Right forelimb (tissue), 1 donor: ENCODE data around the gene PUSL1.
"Not testable (repeated sequence)": the region's sequence is repeated elsewhere in the genome, so short reads cannot be mapped to it uniquely, and the experiment has no call there.

Experiments
- DNase-seq: peaks from one replicate; pipeline ENCODE4 v3.0.0-alpha.2; 2018

Gene PUSL1

DNA sequence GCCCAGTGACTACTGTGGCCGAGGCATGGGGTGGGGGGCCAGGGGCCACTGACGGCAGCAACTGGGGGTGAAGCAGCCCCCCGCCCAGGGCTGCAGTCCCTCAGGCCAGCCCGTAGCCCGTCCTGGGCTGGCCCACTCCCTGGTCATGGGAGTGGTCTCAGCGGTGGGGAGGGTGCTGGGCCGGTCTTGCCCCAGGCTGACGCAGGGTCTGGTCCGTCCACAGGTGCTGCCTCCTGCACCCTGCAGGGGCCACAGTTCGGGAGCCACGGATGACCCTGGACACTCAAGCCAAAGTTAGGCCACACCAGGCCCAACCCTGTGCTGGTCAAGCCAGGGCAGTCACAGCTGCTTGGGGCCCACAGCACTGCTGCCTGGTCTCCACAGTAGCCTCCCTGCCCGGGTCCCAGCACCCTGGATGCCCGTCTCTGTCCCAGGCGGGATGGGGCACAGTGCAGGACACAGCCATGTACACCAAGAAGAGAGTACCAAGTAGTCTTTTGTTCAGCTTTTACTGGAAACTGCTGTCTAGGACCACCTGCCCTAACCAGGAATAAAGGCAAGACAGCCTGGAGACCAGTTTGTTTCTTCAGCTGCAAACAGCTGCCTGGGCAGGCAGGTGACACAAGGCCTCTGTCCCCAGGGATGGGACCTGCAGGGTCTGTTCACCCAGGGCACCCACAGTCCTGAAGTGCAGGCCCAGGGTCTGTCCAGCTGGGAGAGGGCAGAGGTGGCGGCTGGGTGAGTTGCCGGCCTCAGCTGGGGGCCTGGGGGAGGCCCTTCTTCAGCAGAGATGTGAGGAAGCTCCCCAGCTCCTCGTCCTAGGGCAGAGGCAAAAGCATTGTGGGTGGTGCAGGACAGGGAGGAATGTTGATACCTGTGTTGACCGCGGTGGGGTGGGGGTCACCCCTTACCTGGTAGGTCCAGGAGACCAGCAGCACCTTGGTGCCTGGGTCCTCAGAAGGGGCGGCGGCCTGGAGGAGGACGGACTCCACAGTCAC is 3.0 kb downstream of the PUSL1 start:
- no peak for DNase-seq

DNA sequence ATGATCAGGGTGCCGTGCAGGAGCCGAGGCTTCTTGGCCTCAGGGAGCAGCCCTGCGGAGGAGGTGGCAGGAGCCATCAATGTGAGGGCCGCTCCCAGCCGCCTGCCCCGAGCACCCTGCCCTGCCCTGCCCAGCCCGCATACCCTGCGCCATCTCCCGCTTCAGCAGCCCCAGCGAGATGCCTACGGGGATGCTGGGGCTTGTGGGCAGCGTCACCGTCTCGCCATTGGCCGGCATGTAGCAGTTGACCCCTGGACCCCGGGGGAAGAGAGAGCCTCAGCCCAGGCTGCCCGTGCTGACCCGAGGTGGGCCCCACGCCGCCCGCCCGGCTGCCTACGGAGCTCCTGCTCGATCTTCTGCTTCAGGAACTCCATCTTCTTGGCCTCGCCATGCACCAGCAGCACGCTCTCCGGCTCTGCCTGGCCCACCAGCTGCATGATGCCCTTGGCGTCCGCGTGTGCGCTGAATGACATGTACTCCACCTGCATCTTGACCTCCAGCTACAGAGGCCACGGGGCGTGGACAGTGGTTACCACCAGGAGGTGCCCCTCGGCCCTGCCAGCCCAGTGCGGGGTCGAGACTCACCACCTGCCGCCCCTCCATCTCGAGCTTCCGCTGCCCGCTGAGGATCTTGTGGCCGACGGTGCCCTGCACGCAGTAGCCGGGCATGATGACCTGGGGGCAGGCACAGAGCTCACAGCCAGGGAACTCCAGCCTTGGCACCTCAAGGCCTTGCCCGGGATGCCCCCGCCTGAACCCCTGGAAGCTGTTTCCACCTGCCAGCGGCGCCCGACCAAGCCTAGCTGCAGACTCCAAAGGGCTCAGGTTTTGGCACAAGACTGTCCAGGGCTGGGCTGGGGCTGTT is 4.3 kb downstream of the PUSL1 start:
- no peak for DNase-seq

DNA sequence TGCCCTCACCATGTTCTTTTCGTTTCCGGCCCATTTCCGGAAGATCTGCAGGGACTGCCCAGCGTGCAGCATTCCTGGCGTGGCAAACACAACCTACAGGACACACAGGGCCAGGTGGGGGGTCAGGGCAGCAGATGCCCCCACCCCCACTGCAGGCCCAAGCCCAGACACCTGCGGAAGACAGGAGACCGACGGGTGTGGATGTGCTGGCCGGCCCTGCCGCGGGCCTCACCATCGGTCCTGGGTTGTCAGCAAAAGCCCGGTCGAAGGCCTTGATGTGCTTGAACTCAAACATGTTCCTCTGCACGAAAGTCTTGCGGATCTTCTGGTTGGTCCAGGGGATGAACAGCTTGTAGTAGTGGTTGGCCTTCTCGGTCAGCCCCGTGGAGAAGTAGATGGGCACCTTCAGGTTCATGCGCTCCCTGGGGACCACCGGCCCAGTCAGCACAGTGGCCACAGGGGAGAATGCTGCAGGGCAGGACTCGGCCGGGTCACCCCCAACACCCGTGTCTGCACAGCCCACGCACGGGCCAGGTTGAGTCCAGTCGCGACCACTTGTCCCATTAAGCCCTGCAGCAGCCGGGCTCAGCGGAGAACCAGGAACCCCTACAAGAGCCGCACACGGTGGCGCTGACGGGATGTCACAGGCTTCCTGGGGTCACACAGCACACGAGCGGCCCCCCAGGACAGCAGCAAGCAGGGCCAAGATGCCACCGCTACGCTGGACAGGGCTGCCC is 5.3 kb downstream of the PUSL1 start:
- no peak for DNase-seq

- DNase-seq, result no peak
Observed at GRCh38 chr1:1314237-1314586, 5.8 kb downstream of the PUSL1 start.

- no peak for DNase-seq
Observed at GRCh38 chr1:1314678-1315335, 6.4 kb downstream of the PUSL1 start.

DNA sequence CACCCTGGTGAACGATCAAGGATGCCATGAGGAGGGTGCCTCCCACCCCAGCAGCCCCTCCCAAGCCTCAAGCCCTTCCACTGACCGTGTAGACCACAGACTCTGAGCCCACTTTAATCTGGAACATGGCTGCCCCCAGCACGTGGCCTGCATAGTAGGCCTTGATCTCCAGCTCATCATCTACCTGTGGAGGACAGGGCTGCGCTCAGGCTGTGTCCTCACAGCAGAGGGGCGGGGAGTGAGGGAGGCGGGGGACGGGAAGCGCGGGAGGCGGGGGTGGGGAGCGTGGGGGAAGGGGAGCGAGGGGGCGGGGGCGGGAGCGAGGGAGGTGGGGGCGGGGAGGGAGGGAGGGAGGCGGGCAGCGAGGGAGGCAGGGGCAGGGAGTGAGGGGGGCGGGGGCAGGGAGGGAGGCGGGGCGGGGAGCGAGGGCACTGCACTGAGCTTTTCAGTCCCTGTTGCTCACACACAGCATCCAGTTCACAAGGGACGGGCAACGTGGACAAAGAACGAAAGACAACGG is 7.1 kb downstream of the PUSL1 start:
- no peak for DNase-seq

DNA sequence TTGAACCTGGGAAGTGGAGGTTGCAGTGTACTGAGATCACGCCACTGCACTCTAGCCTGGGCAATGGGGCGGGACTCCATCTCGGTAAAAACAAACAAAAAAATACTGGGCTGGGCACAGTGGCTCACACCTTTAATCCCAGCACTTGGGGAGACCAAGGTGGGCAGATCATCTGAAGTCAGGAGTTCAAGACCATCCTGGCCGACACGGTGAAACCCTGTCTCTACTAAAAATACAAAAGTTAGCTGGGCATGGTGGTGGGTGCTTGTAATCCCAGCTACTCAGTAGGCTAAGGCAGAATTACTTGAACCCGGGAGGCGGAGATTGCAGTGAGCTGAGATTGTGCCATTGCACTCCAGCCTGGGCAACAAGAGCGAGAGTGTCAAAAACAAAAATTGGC is 7.8 kb downstream of the PUSL1 start:
- not testable (repeated sequence) for DNase-seq

DNA sequence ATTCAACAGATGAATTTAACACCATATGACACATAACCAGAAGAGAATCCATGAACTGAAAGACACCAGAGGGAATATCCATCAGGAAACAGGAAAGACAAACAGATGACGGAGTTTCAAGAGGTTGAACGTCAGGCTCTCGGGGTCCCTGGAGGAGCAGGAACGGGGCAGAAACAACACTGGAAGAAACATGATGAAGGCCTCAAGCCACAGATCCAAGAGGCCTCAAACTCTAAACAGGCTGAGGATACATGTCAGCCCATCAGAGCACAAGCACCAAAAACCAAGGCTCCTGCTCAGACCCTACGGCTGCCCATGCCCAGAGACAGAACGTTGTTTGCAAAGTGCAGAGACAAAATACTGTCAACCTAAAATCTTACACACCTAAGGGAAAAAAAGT is 9.0 kb downstream of the PUSL1 start:
- no peak for DNase-seq

DNA sequence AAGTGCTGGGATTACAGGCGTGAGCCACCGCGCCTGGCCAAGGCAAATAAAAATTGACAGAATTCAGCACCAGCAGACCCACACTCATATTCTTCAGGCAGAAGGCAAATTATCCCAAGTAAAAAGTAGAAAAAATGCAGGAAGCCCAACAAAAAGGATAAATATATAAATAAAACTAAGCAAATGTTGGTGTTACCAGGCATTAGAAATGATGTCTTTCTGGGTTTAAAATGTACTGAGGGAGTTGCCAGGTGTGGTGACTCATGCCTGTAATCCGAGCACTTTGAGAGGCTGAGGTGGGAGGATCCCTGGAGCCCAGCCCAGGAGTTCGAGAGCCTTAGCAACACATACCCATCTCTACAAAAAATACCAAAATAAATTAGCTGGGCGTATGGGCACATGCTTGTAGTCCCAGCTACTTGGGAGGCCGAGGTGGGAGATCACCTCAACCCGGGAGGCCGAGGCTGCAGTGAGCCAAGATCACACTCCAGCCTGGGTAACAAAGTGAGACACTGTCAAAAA is 9.8 kb downstream of the PUSL1 start:
- peak; percentile 78 for DNase-seq

DNA sequence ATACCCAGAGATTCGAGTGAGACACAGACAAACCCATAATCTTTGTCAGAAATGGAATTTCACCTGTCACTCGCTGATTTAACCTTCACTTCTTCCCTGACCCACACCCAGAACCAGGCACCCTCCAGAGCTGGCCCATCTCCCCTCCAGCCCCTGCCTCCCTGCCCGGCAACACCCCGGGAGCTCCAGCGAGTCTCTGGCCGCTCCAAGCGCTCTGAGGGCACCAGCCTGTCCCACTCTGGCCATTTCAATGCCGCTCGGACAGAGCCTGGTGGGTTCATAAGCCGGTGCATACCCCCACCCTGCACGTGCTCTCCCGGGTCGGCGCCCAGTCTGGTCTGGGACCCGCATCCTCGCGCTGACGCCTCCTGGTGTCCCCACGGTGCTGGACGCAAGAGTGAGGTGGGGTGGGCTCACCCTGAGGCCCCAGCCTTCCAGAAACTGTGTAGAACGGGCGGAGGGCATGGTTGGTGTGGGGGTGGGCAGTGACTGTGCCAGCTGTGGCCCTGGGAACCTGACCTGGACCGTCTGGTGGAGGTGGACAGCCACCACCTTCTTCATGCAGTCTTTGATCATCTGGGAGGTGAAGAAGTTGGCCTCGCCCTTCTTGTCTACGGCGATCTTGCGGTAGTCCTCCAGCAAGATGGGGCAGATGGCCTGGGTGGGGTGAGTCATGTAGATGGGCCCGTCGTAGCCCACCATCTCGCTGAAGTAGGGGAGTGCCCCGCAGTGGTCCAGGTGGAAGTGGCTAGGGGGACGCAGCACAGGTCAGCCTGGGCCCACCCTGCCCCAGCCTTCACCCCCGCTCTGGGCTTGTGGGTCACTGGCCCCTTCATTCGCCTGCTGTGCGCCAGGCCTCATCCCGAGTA is 10.6 kb downstream of the PUSL1 start:
- DNase-seq, result no peak

- DNase-seq, result no peak
Observed at GRCh38 chr1:1319646-1319941, 11.2 kb downstream of the PUSL1 start.

DNA sequence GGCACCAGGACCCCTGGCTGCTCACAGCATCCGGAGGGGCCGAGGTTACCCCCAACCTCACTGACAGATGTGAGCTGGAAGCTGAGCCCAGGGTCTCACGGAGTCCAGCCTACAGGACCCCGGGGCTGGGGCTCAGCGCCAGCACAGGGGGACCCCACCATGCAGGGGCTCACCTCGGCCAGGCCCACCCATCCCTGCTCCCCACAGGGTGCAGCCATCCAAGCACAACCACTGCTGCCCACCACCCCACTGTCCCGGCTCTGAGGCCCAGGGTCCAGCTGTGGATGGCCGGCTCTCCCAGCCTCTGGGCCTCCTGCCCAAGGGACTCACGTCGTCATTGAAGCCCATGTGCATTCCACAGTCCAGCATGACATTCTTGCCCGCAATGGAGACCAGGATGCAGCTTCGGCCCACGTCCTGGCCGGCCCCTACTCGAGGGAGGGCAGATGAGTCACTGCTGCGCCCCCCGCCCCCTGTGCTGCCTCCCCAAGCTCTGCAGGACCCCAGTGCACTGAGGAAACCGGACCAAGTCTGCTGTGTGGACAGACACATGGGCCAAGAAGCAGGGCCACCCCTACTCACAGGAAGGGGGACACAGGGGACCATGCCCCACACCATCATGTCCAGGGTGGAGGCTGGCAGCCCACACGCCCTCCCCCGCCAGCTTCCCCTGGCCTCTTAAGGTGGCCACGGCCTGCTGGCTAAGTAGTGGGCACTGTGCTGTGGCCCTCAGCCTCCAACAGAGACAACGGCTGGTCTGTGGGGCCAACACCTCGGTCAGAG is 12.5 kb downstream of the PUSL1 start:
- DNase-seq, result no peak

DNA sequence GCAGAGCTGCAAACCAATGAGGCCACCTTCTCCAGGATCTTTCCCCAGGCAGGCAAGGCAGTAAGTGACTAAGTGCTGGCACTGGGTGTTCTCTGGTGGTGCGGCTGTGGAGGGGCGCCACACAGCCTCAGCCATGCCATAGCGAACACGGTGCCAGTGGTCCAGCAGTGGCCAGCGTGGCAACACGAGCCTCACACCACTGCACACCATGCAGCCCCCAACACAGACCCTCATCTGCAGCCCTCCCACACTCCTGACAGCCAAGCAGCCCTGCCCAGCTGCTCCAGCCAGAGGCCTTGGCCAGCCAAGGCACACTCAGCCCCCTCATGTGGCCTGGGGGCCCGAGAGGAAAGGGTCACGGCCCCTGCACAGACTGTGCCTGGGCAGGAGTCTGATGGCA is 13.1 kb downstream of the PUSL1 start:
- no peak for DNase-seq

GRCh38 chr1:1322418-1322817 is 14.0 kb downstream of the PUSL1 start:
- DNase-seq, result no peak

- no peak for DNase-seq
Observed at GRCh38 chr1:1322952-1323351, 14.6 kb downstream of the PUSL1 start.

DNA sequence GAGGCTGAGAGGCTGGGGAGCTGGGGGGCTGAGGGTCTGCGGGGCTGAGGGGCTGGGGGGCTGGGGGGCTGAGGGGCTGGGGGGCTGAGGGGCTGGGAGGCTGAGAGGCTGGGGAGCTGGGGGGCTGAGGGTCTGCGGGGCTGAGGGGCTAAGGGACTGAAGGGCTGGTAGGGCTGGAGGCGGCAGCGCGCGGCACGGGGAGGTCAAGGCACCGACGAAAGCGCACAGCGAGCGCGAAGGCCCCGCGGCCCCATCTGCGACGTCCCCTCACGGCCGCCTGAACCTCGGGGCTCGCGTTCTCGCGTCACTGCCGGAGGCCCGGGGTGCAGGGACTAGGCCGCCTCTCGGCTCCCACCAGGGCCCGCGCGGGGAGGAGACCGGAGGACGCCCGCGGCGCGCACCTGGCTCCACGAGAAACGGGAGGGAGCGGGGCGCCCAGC is 15.7 kb downstream of the PUSL1 start:
- no peak for DNase-seq

DNA sequence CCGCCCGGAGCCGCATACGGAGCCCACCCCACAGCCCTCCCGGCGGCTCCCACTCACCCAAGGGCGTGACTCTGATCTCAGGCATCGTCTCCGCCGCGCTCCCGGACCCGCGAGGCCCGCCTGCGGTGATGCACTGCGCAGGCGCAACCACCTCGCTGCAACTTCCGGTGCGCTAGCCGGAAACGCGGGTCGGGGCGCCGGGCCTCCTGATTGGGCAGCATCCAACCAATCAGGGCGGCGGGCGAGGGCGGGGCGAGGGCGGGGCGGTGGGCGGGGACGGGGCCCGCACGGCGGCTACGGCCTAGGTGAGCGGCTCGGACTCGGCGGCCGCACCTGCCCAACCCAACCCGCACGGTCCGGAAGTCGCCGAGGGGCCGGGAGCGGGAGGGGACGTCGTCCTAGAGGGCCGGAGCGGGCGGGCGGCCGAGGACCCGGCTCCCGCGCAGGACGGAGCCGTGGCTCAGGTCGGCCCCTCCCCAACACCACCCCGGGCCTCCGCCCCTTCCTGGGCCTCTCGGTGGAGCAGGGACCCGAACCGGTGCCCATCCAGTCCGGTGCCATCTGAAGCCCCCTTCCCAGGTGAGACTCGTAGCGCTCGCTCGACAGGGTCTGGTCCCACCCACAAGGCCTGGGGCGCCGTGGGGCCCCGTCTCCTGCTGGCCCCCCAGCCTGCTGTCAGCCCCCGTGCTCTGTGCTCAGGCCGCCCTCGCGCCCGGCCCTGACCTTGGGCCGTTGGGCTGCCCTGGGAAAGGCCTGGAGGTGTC is 16.3 kb downstream of the PUSL1 start, which contains the start of the genes CPTP and INTS11:
TSS of gene CPTP (plus strand) at position 279 of the 764 bp plus-strand sequence. CDS start 2,109 bp downstream, outside the sequence.
TSS of gene INTS11 (minus strand) at position 137 of the 764 bp plus-strand sequence. CDS start at position 85, 52 bp downstream.
- DNase-seq, result peak; percentile 97

- DNase-seq, result no peak
Observed at GRCh38 chr1:1325288-1326074, 17.1 kb downstream of the PUSL1 start.
